ENCODE measurements around the gene PAK5. TPM values are rescaled to one million over a fixed set of nuclear protein-coding genes. Genes with fewer than 3 reads are reported as not detected.

The PAK5 gene
- total RNA-seq, 1 experiment from 2014 or later: not detected

DNA sequence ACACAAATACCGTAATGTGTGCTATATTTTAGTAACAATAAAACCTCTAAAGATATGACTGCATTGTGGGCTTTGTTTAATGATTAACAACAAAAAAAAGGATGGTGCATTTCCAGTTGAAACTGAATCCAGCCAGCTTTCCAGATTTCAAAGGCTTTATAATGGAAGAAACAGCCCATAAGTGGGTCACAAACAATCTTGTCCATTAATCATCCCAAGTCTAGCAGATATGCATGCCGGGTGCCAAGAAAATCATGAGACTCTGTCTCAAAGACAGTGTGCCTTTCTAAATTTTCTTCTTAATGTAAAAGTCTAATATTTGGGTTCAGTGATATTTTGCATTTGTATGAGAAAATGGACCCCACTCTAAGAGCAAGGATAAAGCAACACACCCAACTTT is 345.1 kb downstream of the PAK5 start:
- no peaks in the 10 kb centered on the region for H3K9me3 ChIP-seq (replicated peaks)
- H3K36me3 ChIP-seq: no peaks in the 10 kb centered on the region
- peaks cover 3% of the 10 kb centered on the region; the same call in 1 of the 2 replicates for H3K27me3 ChIP-seq
- DNase-seq: no peak
- no peak overlapping the region for H3K4me3 ChIP-seq
- no peaks in the 10 kb centered on the region for H3K4me1 ChIP-seq
- H3K27ac ChIP-seq: no peak overlapping the region

DNA sequence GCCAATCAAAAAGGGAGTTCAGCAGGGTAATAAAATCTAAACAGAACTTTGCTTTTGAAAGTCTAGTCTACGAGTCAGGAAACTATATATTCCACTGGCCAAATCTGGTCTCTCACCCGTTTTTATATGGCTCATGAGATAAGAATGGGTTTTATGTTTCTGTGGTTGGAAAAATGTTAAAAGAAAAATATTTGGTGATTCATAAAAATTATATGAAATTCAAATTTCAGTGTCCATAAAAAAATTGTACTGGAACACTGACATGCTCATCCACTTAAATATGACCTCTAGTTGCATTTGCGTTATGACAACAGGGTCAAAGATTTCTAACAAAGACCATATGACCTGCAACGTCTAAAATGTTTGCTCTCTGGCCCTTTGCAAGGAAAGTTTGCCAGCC is 346.8 kb downstream of the PAK5 start:
- DNase-seq: no peak
- Histone ChIP-seq H3K36me3 (no peaks in the 10 kb centered on the region), H3K27me3 (peaks cover 3% of the 10 kb centered on the region; the same call in 1 of the 2 replicates), H3K4me3 (no peak overlapping the region), H3K9me3 (replicated peaks) (no peaks in the 10 kb centered on the region), H3K27ac (no peak overlapping the region), H3K4me1 (no peaks in the 10 kb centered on the region)

DNA sequence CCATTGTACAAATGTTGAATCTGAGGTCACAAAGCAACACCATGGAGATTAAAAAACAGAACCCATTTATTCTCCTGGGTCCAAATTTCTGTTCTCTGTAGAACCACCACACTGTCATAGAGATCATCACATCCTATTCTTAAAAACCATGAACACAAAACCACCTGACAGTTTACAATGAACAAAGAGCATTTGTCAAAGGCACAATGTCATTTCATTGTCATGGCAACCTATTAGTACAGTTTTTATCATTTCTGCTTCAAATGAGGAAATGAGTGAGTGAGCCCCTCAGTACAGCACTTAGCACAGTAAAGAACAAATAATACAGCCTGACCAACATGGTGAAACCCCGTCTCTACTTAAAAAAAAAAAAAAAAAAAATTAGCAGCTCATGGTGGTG is 347.6 kb downstream of the PAK5 start:
- no peak overlapping the region for H3K4me3 ChIP-seq
- peaks cover 3% of the 10 kb centered on the region; the same call in 1 of the 2 replicates for H3K27me3 ChIP-seq
- no peak for DNase-seq
- no peaks in the 10 kb centered on the region for H3K36me3 ChIP-seq
- no peak overlapping the region for H3K27ac ChIP-seq
- H3K4me1 ChIP-seq: no peaks in the 10 kb centered on the region
- no peaks in the 10 kb centered on the region for H3K9me3 ChIP-seq (replicated peaks)

DNA sequence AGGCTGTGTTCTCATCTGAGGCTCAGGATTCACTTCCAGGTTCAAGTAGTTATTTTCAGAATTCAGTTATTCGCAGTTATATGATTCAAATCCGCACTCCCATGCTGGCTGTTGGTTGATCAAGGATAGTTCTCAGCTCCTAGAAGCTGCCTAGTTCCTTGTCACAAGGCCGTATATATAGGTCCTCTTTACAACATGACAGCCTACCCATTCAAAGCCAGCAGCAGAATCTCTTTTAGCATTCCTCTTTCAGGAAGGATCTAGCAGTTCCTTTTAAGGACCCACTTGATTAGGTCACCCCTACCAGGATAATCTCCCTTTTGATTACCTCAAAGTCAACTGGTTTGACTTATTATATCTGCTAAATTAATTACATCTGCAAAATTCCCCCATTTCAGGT is 348.2 kb downstream of the PAK5 start:
- Histone ChIP-seq H3K27ac (no peak overlapping the region), H3K27me3 (peaks cover 3% of the 10 kb centered on the region; the same call in 1 of the 2 replicates), H3K36me3 (no peaks in the 10 kb centered on the region), H3K9me3 (replicated peaks) (no peaks in the 10 kb centered on the region), H3K4me1 (no peaks in the 10 kb centered on the region), H3K4me3 (no peak overlapping the region)
- DNase-seq: no peak

DNA sequence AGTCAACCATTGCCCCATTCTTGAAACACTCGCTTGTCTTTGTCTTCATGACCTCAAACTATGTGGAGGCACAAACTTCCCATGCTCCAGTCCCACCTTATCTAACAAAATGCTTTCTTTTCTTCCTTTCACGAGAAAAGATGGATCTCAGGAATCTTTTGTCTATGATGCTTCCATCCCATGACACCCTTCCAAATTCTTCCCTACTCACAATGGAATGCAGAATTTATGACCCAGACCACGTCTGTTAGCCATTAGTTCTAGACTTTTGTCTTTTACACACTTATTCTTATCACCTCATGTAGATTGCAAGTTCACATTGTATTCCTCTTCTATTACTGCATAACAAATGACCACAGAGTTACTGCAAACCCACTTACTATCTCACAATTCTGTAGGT is 348.7 kb downstream of the PAK5 start:
- no peaks in the 10 kb centered on the region for H3K36me3 ChIP-seq
- no peak for DNase-seq
- H3K27ac ChIP-seq: no peak overlapping the region
- no peak overlapping the region for H3K4me3 ChIP-seq
- peaks cover 3% of the 10 kb centered on the region; the same call in 1 of the 2 replicates for H3K27me3 ChIP-seq
- no peaks in the 10 kb centered on the region for H3K4me1 ChIP-seq
- no peaks in the 10 kb centered on the region for H3K9me3 ChIP-seq (replicated peaks)

DNA sequence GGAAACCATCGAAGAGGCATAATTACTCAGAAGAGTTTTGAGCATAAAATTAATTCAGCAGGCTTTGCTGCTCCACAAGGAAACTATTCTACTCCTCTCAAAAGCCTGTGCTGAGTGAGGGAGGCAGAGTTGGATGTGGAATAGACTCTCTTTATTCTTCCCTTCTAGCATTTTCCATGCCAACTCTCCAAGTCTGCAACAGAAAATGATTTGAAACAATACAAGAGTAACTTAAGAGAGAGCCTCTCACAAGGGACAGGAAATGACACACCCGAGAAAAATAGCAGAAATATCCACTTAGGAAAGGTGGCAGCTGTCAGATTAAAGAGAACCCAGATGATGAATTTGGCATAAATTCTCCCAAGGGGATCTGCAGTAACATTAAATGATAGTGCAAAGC is 350.8 kb downstream of the PAK5 start:
- Histone ChIP-seq H3K27ac (no peak overlapping the region), H3K27me3 (no peaks in the 10 kb centered on the region; the same call in 1 of the 2 replicates), H3K36me3 (no peaks in the 10 kb centered on the region), H3K4me1 (no peaks in the 10 kb centered on the region), H3K9me3 (replicated peaks) (no peaks in the 10 kb centered on the region), H3K4me3 (no peak overlapping the region)
- no peak for DNase-seq

Other genes with a start within 250 kb of the PAK5 start
- not detected in 2 replicates for gene ANKEF1, start 195.9 kb upstream of the PAK5 start, total RNA-seq (2014; rRNA removed; shearing (Covaris generic))

All from SJCRH30 (cell line).